ENCODE data around the gene NFKB1. TPM values are rescaled to one million over a fixed set of nuclear protein-coding genes. Genes with fewer than 3 reads are reported as not detected.

NFKB1 gene
- total and polyA plus RNA-seq, 9 of the 15 experiments (the other 6 are each of a cell fraction or from before 2014, with no cell fraction given) = 2.4 to 14.5 (median 10.3) TPM

GRCh38 chr4:102567427-102567826, 66.3 kb downstream of the NFKB1 start:
- H3K4me2 ChIP-seq (ENCODE audit: insufficient read depth, low read length) = no peak overlapping the region
- H3K9me1 ChIP-seq (ENCODE audit: control insufficient read depth, insufficient read depth, low read length) = no peaks in the 10 kb centered on the region
- no peak for DNase-seq (ENCODE audit: extremely low read depth in 1 of 4, low spot score in 3 of 4)
- ChIA-PET POLR2A (interaction anchor here (1.4 kb wide), 1 partner anchor 8 kb away, joined by 3 read pairs; no protein-coding TSS in a partner anchor), CTCF (ENCODE audit: low intra/inter-chr PET ratio) (no interaction called here)
- no peak overlapping the region for H2AFZ ChIP-seq (ENCODE audit: low read depth, low read length)
- no peaks in the 10 kb centered on the region for H3K9me3 ChIP-seq (replicated peaks; ENCODE audit: control insufficient read depth, insufficient read depth, low read depth, low read length)
- intact Hi-C loops (cut with micrococcal nuclease) = no loop called here
- no peak for ATAC-seq
- no peak overlapping the region for H3K4me3 ChIP-seq
- H3K27ac ChIP-seq (ENCODE audit: extremely low read depth, low read depth, low read length) = no peak overlapping the region
- H3K9ac ChIP-seq (ENCODE audit: insufficient read depth in 1 of 2, low read depth in 2 of 2, low read length in 2 of 2) = no peak overlapping the region
- no peaks in the 10 kb centered on the region for H3K79me2 ChIP-seq (ENCODE audit: control insufficient read depth, insufficient read depth, low read length)
- no peak for FAIRE-seq
- TF ChIP-seq FOXJ3 (CRISPR knock-in tag; IDR thresholded peaks at IDR 0.05) (no peak), TRIM24 (IDR thresholded peaks at IDR 0.05) (no peak), ZBTB1 (CRISPR knock-in tag; IDR thresholded peaks at IDR 0.05; ENCODE audit: borderline replicate concordance, low read depth) (no peak), KDM1A (IDR thresholded peaks at IDR 0.05) (no peak), THRA (IDR thresholded peaks at IDR 0.05) (no peak), CCNT2 (IDR thresholded peaks at IDR 0.05; ENCODE audit: borderline replicate concordance, extremely low read depth, insufficient read length, low read depth, low read length) (no peak), CREM (IDR thresholded peaks at IDR 0.05; ENCODE audit: low read depth) (no peak), SRSF1 (IDR thresholded peaks at IDR 0.05; ENCODE audit: low read depth, low read length) (no peak), SNIP1 (IDR thresholded peaks at IDR 0.05; ENCODE audit: low read depth) (no peak), GMEB1 (CRISPR knock-in tag; IDR thresholded peaks at IDR 0.05) (no peak), SP1 (CRISPR knock-in tag; IDR thresholded peaks at IDR 0.05) (no peak), ZNF408 (CRISPR knock-in tag; IDR thresholded peaks at IDR 0.05; ENCODE audit: low read depth) (no peak), FOXO4 (CRISPR knock-in tag; IDR thresholded peaks at IDR 0.05) (no peak), ARID3A (IDR thresholded peaks at IDR 0.05; ENCODE audit: borderline replicate concordance, low read depth, low read length) (no peak), RB1 (IDR thresholded peaks at IDR 0.05; ENCODE audit: low read depth) (no peak), RBM22 (IDR thresholded peaks at IDR 0.05; ENCODE audit: low read depth, low read length, poor library complexity, severe bottlenecking) (no peak)
- in situ Hi-C loops (cut with MboI) = no loop called here
- H4K20me1 ChIP-seq (replicated peaks; ENCODE audit: control insufficient read depth, insufficient read depth, low read length) = no peaks in the 10 kb centered on the region
- peaks cover 4% of the 10 kb centered on the region; the same call in 1 of the 3 replicates for H3K36me3 ChIP-seq (ENCODE audit: control insufficient read depth, insufficient read depth, low read length)
- no TSS peak for BruUV-seq (replicated peaks)
- 50% methylated on average over 1 of the region's 1 CpG for WGBS (ENCODE audit: insufficient coverage, low coverage, missing lambda C conversion rate)
- no peaks in the 10 kb centered on the region for H3K27me3 ChIP-seq (ENCODE audit: control insufficient read depth in 2 of 2, insufficient read depth in 2 of 2, low read length in 2 of 2)
- H3K4me1 ChIP-seq (replicated peaks in 1 of 2; ENCODE audit: control insufficient read depth in 2 of 2, insufficient read depth in 2 of 2, low read length in 2 of 2) = no peaks in the 10 kb centered on the region

Measured in K562 (cell line).